Transverse colon (tissue), 4 donors: ENCODE measurements around the gene GOT2. TPM values are rescaled to one million over a fixed set of nuclear protein-coding genes. Genes with fewer than 3 reads are reported as not detected.
"Not testable (repeated sequence)": the region's sequence is repeated elsewhere in the genome, so short reads cannot be mapped to it uniquely, and the experiment has no call there.

Experiments
- DNase-seq: peaks from one replicate; pipeline ENCODE4 v3.0.0-alpha.2; 2019
- H3K27ac ChIP-seq, 4 donors: fragments of 200-600 bp; sonication (generic); 2 replicates each; pipeline ENCODE4 v1.5.1; 2016 to 2018; ENCODE audit warnings: inconsistent platforms in 4 of 4
- H3K27me3 ChIP-seq: fragments of 200-600 bp; sonication (generic); 2 replicates; pipeline ENCODE4 v1.5.1; 2017; ENCODE audit warnings: inconsistent platforms
- H3K36me3 ChIP-seq, 4 donors: fragments of 200-600 bp; sonication (generic); 2 replicates each; pipeline ENCODE4 v1.5.1; 2017 to 2019; ENCODE audit warnings: inconsistent platforms in 4 of 4
- H3K4me1 ChIP-seq, 4 donors: fragments of 200-600 bp; sonication (generic); 2 replicates each; pipeline ENCODE4 v1.5.1; 2017 to 2020; ENCODE audit warnings: inconsistent platforms in 4 of 4
- H3K4me3 ChIP-seq, 4 donors: fragments of 200-600 bp; sonication (generic); 1 replicate in 1 of 4; 2 replicates in 3 of 4; pipeline versions ENCODE4 v1.5.1 to v1.6.1; 2017 to 2019; ENCODE audit warnings: inconsistent platforms in 4 of 4
- H3K9me3 ChIP-seq, 2 donors: fragments of 200-600 bp; sonication (generic); 2 replicates each; pipeline ENCODE4 v1.5.1; 2017 to 2019; ENCODE audit warnings: inconsistent platforms in 2 of 2
- EP300 ChIP-seq: sonication (generic); formaldehyde crosslinking; IDR thresholded peaks from one replicate; pipeline ENCODE4 v1.6.1; 2017; ENCODE audit warnings: antibody characterized with exemption, low read depth
- POLR2A ChIP-seq: fragments of 450-650 bp; IDR thresholded peaks from one replicate; pipeline ENCODE4 v1.6.1; 2016; ENCODE audit warnings: antibody characterized with exemption, mild to moderate bottlenecking, moderate library complexity
- POLR2AphosphoS5 ChIP-seq, 3 donors: sonication (generic); formaldehyde crosslinking; IDR thresholded peaks; one replicate each; pipeline ENCODE4 v1.6.1; 2016; ENCODE audit warnings: antibody characterized with exemption in 3 of 3
- WGBS, 2 donors: methylation state at CpG; one replicate each; pipeline ENCODE4 v1.1.5; 2018; ENCODE audit warnings: low coverage in 1 of 2; 5-methylcytosine and 5-hydroxymethylcytosine counted together
- in situ Hi-C, 4 donors: fragments of 200-750 bp; cut with MboI; loops; one replicate each; pipeline versions ENCODE4 v1.15.0 to v1.15.1; 2017; ENCODE audit warnings: low sequenced_read_pairs in 3 of 4, low pct_ligation_motif_present in 1 of 4, low pct_unique_long_range_greater_than_20kb in 1 of 4
- intact Hi-C: fragments of 100-400 bp; cut with DNase I; formaldehyde crosslinking; loops from one replicate; pipeline ENCODE4 v1.15.1; 2023; ENCODE audit warnings: low total_unique reads
- total RNA-seq, 4 donors: library from RNA; depleted of rRNA; stranded (reverse); fragments of >200 nt; gene quantifications; one replicate each; pipeline ENCODE4 v1.1.0, GENCODE V29; 2016
- TF ChIP-seq, protein P1 (sequence below), 5 experiments: fragments of 200-600 bp in 3 of 5; fragments of 450-650 bp in 2 of 5; sonication (generic) in 3 of 5; IDR thresholded peaks; 1 replicate in 2 of 5; 2 replicates in 3 of 5; pipeline ENCODE4 v1.5.1; 2016 to 2017; ENCODE audit warnings: antibody characterized with exemption in 5 of 5, inconsistent platforms in 3 of 5, mild to moderate bottlenecking in 2 of 5, moderate library complexity in 1 of 5

GOT2 gene
- total RNA-seq, 4 donors from 2014 or later = 29.7 to 75.1 (median 63.8) TPM

DNA sequence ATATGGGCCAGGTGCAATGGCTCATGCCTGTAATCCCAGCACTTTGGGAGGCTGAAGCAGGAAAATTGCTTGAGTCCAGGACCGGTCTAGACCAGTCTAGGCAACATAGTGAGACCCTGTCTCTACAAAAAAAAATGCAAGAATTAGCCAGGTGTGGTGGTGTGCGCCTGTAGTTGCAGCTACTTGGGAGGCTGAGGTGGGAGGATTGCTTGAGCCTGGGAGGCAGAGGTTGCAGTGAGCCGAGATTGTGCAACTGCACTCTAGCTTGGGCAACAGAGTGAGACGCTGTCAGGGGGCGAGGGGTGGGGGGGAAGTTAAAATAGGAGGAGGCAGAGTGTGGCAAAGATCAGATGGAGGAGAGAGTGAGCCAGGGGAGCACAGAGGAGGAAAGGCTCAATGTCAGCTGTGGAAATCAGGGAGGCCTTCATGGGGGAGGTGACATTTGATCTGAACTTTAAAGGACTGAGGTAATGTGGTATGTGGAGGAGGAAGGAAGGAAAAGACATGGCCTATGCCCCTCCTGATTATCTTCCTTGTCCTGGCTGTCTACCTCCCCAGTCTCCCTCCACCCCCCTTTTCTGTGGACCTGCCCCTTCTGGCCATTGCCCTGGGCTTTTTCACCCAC lies 4.7 kb upstream of the GOT2 start:
- intact Hi-C loops (no loop called here), in situ Hi-C loops (no loop called here)
- Histone ChIP-seq H3K4me3 (no peak overlapping the region), H3K27me3 (no peaks in the 10 kb centered on the region), H3K27ac (no peak overlapping the region), H3K36me3 (no peaks in the 10 kb centered on the region), H3K4me1 (peaks cover 2 to 26% (median 10%) of the 10 kb centered on the region in 4 donors), H3K9me3 (no peaks in the 10 kb centered on the region)
- DNase-seq = no peak
- WGBS, 2 donors = 82 to 100% methylated on average over 2 to 5 of the region's 5 CpGs
- TF ChIP-seq POLR2AphosphoS5 (IDR thresholded peaks at IDR 0.05) (no peak), EP300 (no peak), POLR2A (no peak)
- TF ChIP-seq, protein P1, sequence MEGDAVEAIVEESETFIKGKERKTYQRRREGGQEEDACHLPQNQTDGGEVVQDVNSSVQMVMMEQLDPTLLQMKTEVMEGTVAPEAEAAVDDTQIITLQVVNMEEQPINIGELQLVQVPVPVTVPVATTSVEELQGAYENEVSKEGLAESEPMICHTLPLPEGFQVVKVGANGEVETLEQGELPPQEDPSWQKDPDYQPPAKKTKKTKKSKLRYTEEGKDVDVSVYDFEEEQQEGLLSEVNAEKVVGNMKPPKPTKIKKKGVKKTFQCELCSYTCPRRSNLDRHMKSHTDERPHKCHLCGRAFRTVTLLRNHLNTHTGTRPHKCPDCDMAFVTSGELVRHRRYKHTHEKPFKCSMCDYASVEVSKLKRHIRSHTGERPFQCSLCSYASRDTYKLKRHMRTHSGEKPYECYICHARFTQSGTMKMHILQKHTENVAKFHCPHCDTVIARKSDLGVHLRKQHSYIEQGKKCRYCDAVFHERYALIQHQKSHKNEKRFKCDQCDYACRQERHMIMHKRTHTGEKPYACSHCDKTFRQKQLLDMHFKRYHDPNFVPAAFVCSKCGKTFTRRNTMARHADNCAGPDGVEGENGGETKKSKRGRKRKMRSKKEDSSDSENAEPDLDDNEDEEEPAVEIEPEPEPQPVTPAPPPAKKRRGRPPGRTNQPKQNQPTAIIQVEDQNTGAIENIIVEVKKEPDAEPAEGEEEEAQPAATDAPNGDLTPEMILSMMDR (IDR thresholded peaks at IDR 0.05) = no peak

DNA sequence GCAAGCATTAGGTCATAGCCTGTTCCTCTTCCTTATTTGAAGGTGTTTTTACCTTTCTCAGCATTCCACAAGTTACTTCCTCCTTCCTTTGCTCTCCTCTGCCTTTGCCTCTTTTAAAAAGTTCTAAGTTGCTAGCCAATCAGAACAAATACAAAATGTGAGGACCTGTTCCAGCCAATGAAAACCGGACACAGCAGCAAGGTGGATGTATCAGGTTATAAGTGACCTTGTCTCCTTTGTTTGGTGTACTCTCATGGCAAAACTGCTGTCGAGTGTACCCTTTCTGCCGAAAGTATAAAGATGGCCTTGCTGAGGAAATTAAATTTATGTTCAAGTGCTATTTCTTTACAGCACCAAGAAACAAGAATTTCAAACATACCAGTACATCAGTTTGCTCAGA lies 2.2 kb upstream of the GOT2 start:
- WGBS, 2 donors = 72 to 83% methylated on average over 3 of the region's 3 CpGs
- DNase-seq, intact Hi-C loops, in situ Hi-C loops, H3K27me3 ChIP-seq, H3K4me3 ChIP-seq, H3K27ac ChIP-seq, H3K9me3 ChIP-seq, H3K36me3 ChIP-seq: not testable (repeated sequence)
- peaks cover 12 to 34% (median 19%) of the 10 kb centered on the region in 4 donors for H3K4me1 ChIP-seq

DNA sequence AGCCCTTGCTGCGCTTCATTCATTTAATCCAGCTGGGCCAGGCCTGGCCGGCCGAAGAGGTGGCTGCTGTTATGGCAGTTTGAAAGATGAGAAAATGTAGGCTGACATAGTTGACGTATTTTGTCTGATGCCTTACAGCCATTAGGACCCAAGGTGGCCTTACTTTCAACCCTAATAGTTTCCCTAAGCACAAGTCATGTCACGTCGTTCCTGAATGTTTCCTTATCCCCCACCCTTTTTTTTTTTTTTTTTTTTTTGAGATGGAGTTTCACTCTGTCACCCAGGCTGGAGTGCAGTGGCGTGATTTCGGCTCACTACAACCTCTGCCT lies 307 bp upstream of the GOT2 start:
- TF ChIP-seq, protein P1 (IDR thresholded peaks at IDR 0.05) = peak in 1 of 5 experiments; percentile 10
- no peak for TF ChIP-seq POLR2A
- in situ Hi-C loops = no loop called here
- intact Hi-C loops = no loop called here
- Histone ChIP-seq H3K27ac (peak overlapping the region; percentile 78 to 89 (median 86)), H3K4me3 (peak overlapping the region in 3 of 4 donors; percentile 55 to 74 (median 74)), H3K4me1 (peaks cover 10 to 27% (median 15%) of the 10 kb centered on the region in 4 donors), H3K36me3 (no peaks in the 10 kb centered on the region), H3K27me3 (no peaks in the 10 kb centered on the region), H3K9me3 (no peaks in the 10 kb centered on the region)
- DNase-seq = no peak
- 10 to 30% methylated on average over 3 to 8 of the region's 8 CpGs for WGBS, 2 donors

DNA sequence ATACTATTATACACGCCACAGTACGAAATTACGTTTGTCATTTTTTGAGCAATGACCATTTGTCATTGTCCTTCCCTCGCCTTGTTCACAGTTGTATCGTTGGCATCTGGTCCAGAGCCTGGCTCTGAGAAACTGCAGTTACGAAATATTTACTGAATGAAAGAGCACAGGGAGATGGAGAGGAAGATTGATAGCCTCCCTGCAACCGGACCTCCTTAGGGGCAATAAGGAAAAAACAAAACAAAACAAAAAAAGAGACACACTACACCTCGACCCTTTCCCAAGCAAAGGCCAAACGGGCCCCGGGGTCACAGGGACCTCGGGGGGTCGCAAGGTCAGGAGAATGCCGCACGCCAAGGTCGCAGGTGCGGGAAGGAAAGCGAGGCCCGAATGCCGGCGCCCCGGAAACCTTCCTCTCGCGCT lies 857 bp downstream of the GOT2 start:
- Histone ChIP-seq H3K36me3 (no peaks in the 10 kb centered on the region), H3K4me3 (peak overlapping the region; percentile 55 to 91 (median 74)), H3K9me3 (no peaks in the 10 kb centered on the region), H3K27me3 (no peaks in the 10 kb centered on the region), H3K27ac (peak overlapping the region; percentile 78 to 89 (median 86)), H3K4me1 (peaks cover 7 to 23% (median 15%) of the 10 kb centered on the region in 4 donors)
- no peak for TF ChIP-seq EP300
- TF ChIP-seq, protein P1 (IDR thresholded peaks at IDR 0.05) = no peak
- no peak for TF ChIP-seq POLR2A
- TF ChIP-seq POLR2AphosphoS5 (IDR thresholded peaks at IDR 0.05) = no peak
- in situ Hi-C loops (no loop called here), intact Hi-C loops (no loop called here)
- DNase-seq = peak; percentile 10
- 1 to 13% methylated on average over 3 to 23 of the region's 23 CpGs for WGBS, 2 donors
